A549 (cell line): ENCODE measurements around the gene LAMP2.

Experiments used
- CTCF ChIP-seq: fragments of >200 bp; sonication (Bioruptor Twin); formaldehyde crosslinking; IDR thresholded peaks from 3 replicates; pipeline ENCODE4 v1.5.1; 2016
- ESRRA ChIP-seq: fragments of 150-350 bp; IDR thresholded peaks from 2 replicates; pipeline ENCODE4 v1.6.1; 2014; ENCODE audit warnings: mild to moderate bottlenecking, low read length, borderline replicate concordance
- HOXB13 ChIP-seq: fragments of 250-450 bp; sonication (Bioruptor Pico); IDR thresholded peaks from 2 replicates; pipeline ENCODE4 v1.5.0; 2020; ENCODE audit warnings: low read depth, mild to moderate bottlenecking, moderate library complexity
- RAD21 ChIP-seq, 2 experiments: fragments of >200 bp in 1 of 2; sonication (Bioruptor Twin) in 1 of 2; formaldehyde crosslinking in 1 of 2; IDR thresholded peaks in 1 of 2; conservative IDR thresholded peaks in 1 of 2; 2 replicates in 1 of 2; 3 replicates in 1 of 2; pipeline ENCODE4 v1.6.1; 2012 to 2018; ENCODE audit warnings: inconsistent platforms in 1 of 2

DNA sequence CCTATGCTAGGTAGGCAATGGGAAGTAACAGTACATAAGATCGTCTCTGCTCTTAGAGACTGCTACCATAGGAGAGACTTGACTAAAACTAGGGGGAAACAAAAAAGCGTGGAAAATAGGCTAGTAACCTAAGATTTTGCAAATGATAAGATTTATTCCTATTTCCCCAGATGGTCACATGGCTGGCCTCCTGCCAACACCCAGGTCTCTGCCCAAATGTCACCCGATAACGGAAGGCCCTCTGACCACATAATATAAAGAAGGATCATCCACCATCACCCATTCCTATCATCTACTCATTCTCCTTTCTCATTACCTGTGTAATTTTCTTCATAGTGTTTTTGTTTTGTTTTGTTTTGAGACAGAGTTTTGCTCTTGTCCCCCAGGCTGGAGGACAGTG lies 4.7 kb downstream of the LAMP2 start:
- no peak for TF ChIP-seq RAD21 (conservative IDR thresholded peaks at IDR 0.05 in 1 of 2, IDR thresholded peaks at IDR 0.05 in 1 of 2)
- TF ChIP-seq ESRRA: no peak
- TF ChIP-seq CTCF: no peak
- no peak for TF ChIP-seq HOXB13 (CRISPR knock-in tag)
